HT-29 (cell line): ENCODE results near the gene EMID1. TPM values are rescaled to one million over a fixed set of nuclear protein-coding genes. Genes with fewer than 3 reads are reported as not detected.

ENCODE experiments used
- DNase-seq: peaks from one replicate; pipeline ENCODE4 v3.0.0-alpha.2; 2015; ENCODE audit warnings: low spot score
- total RNA-seq: library from RNA; depleted of rRNA; stranded (reverse); fragments of >200 nt; shearing (Covaris generic); gene quantifications from 2 replicates; pipeline ENCODE4 v1.2.3, GENCODE V29; 2014

Gene EMID1
- total RNA-seq, 1 experiment from 2014 or later: not detected

DNA sequence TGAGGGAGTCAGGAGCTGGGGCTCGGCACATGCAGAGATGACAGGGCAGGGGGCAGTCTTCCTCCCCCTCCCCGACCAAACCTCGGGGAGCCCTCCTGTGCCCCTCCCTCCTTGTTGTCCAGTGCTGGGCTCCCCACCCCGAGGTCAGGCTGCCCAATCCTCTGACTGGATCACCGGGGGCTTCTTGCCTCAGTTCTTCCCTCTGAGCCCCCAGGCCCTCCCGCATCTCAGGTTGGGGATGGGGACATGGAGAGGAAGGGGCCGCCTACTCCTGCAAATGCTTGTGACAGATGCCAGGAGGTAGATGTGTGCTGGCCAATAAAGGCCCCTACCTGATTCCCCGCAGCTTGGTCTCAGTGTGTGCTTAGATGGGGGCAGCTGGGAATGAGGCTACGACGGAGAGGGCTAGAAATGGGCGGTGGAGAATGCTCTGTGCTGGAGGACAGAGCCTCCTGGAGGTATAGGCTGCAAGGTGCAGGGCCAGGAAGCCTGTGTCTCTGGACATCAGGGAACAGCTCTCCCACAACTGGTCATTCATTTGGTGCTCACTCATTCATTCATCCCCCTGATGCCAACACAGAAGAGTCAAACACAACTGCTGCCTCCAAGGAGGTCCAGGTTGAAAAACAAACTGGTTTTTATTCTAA lies 53.7 kb downstream of the EMID1 start:
- peak; percentile 33 for DNase-seq

DNA sequence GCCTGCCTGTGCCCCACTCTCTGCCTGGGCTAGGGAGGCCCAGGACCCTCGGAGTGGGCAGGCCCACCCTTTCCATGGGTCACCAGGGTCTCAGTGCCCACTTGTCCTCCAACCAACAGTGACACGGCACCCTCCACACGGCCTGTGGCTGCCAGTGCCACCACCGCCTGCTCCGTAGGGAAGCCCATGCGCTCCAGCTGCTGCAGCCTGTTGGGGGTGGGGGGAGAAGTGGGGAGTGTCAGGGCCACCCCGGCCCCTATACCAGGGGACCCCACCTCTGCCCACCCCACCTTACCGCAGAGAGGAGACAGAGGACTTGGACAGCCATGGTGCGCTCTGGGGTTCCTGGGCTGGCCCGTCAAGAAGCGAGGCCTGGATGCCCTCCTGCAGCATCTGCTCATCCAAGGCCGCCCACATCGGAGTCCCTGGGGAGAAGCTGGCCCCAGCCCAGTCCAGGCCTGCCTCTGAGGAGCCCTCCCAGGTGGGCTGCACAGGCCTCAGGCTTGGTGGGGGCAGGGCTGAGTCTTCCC lies 54.4 kb downstream of the EMID1 start:
- no peak for DNase-seq

DNA sequence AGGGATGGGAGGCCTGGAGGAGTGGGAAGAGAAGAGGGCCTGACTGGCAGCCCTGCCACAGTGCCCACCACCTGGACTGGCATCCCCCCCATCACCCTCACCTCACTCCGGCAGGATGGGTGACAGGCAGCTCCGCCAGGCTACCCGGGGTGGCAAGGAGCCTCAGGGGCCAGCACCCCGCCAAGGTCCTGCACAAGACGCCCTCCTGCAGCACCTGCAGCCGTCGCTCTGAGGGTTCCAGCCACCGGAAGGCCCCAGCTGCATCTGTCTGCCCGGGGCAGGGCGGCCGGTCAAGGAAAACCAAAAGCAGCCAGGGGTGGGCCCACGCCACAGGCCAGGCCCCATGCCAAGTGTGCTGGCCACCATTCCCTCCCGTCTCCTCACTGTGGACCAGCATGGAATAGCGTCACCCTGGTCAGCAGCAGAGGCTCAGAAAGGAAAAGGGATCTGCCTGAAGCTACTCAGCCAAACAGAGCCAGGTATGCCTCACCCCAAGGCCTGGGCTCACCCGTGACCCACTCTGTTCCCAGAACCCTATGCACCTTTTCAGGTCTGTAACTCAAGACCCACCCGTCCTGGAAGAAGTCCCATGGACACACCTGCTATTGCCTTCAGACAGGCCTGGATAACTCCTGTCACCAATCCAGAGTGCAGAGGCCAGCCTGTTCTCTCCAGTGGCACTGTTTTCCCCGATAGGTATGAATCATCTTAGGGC lies 55.1 kb downstream of the EMID1 start:
- DNase-seq: no peak

DNA sequence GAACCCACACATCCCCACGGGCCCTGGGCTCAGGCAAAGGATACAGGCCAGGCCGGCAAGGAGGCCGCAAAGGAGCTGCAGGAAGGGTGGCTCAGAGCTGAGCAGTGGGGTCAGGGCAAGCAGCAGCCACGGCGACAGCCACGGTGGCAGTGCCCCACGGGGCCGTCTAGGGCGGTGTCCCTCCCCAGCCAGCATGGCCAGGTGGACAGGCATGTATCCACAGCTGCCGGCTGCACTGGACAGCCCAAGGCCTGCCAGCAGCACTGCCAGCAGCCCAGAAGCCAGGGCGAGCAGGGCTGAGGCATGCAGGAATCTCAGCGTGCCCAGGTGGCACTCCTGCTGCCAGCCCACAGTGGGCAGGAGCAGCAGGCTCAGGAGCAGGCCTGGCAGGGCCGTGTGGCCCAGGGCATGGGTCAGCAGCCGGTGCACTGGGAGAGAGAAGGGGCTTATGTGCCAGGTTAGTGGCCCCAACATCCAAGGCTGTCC lies 58.1 kb downstream of the EMID1 start:
- DNase-seq: no peak

DNA sequence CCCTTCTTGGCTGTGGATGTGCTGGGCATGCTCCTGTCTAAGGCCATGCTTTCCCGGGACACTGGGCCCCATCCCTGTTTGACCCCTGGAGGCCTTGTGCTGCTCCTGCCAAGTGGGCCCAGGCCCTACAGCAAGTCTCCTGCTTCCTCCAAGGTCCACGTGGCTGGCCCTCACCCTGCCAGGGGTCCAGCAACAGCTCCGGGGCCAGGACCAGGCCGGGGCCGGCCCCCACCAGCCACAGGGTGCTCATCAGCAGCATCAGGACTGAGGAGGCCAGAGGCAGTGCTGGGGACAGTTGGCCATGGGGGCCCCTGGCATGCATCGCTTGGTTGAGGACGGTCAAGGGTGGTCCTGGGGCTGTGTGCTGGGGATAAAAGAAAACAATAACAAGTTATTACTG lies 59.6 kb downstream of the EMID1 start:
- no peak for DNase-seq

DNA sequence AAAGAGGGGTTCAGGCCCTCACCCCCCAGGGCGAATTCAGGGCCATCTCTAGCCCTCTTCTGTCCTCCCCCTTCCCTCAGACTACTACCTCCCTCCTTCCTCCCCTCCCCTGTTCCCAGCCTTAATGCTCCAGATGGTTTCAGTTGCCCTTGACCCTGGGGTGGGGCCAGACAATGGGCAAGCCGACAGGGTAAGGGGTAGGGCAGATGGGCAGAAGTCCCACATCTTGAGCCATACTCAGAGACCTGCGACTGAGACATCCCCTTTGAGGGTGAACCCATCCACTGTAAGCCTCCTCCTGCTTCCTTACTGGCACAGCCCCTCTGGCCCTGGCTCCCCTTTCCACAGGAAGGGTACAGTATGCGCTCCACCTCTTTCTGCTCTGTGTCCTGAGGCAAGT lies 60.2 kb downstream of the EMID1 start:
- no peak for DNase-seq

DNA sequence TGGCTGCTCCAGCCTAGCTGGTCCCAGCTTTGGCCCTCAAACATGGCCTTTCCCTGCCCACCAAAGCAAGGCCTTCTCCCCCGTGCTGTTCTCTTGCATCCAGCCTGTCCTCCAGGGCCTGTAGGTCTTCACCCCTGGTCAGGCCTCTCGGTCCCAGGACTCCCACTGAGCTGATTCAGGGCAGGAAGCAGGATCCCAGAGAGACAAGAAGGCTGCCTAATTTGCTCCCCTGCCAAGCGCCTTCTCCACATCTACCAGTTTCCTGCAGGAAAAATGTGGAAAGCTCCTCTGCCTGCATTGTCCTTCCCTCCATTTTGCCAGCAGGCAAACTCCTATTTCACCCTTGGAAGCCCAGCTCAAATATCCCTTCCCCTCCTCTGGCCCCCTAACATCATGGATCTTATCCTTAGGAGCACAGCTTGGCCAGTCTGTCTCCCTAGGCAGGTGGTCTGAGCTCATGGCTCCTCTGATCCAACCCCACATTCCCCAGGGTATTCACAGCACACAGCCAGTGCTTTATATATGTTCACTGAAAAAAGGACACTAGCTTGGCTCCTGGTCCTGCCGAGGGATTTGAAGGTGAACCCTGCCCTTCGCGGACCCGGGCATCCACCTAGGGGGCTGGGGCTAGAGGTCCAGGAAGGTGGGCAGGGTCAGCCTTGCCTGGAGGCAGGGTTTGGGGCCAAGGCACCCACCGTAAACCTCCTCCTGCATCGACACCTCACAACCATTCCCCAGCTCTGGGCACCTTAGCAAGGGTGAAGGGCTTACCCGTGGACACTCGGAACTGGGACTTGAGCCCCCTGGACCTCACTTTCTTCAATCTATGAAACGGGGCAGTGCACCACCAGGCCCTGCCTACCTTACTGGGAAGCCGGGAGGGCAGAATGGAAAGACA lies 61.1 kb downstream of the EMID1 start:
- DNase-seq: peak; percentile 29

DNA sequence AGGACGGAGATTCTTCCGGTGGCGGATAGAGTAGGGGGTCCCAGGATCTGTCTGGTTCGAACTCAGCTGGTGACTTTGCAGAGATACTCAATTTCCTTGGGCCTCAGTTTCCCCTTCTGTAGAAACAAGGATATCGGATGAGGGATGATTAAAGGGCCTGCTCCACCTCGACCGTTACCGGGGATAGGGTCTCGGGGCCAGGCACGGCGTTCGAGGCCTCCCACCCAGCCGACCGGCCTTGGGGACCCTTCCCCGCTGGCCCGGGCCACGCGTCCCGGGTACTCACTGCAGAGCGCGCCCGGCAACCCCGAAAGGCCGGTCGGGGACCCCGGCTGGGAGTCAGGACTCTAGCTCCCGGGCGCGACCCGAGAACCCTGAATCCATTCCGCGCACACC lies 61.8 kb downstream of the EMID1 start:
- no peak for DNase-seq

DNA sequence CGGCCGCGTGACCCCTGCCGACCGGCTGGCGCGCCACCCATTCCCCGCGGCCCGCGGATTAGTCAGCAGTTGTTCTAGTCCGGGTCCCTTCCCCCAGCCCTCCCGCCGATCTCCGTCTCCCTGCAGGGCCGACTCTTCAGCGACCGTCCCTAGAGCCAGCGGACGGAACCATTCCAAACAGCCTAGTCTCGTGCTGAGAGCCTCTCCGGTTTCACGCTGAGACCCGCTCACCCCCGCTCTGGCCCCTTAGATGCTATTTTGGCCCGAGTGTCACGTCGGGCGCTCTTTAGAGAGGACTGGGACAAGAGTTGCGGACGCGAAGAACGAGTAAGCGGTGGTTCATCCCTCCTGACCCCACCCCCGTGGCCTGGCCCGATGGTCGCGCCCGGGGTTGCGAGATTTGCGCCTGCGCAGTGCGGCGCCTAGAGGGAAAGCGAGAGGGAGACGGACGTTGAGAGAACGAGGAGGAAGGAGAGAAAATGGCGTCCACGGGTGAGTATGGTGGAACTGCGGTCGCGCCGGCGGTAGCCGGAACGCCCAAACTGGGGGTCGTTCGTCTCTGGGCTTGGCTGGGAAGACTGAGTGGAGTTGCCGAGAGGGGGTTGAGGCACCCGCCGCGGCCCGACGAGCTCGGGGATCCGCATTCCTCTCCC lies 62.3 kb downstream of the EMID1 start, which contains the start of the genes EWSR1 and RHBDD3:
Gene EWSR1, plus strand, starts transcription at position 411 of the 653 bp plus-strand sequence. Its CDS starts 69 bp downstream, at position 480.
Gene RHBDD3, minus strand, starts transcription at position 124 of the 653 bp plus-strand sequence. CDS start 2,355 bp downstream, outside the sequence.
- DNase-seq: peak; percentile 99

DNA sequence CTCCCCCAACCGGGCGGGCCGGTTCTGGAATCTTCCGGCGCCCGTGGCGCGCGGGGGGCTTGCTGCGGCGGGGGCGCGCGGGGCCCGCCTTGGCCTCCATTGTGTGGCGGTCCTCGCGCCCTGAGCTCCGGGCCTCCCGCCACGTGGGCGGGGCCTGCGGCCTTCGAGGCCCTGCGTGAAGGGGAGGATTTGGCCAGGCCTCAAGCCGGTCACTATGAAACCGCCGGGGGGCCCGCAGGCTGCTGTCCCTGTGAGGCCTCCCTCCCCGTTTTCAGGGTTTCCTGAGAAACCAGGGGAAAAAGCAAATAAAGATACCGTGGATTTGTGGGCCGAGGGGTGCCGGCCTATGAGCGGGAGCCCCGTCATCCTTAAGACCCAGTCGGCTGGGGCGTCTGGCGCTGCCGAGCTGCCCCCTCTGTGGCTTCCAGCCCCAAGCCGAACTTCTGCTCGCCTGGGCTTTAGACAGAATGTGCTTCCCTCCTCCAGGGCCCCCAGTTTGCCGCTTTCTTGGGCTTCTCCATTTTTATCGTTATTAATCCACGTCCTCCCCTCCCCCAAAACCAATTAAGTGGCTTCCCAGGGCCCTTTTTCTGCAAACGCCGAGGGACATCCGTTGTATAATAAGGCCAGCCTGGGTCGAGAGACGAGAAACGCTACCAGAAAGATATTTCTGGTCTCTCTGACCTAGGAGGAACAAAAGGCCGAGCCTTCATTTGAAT lies 63.0 kb downstream of the EMID1 start:
- DNase-seq: peak; percentile 53

DNA sequence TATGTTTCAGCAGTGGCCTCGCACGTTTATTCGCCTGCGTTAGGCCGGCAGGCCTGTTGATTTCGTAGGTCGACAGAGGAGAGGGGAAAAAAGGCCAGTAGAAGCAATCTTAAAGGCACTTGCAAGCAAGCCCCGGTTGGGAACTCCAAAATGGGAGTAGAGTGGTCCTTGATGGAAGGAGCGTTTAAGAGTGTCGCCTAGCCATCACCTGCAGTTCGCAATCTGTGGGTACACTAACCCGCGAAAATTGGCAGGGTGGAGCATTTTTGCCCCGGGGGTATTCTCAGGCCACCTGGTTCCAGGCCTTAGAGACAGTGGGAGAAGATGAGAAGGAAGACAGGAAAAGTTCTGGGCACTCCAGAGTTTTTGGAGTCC lies 63.5 kb downstream of the EMID1 start:
- peak; percentile 40 for DNase-seq

DNA sequence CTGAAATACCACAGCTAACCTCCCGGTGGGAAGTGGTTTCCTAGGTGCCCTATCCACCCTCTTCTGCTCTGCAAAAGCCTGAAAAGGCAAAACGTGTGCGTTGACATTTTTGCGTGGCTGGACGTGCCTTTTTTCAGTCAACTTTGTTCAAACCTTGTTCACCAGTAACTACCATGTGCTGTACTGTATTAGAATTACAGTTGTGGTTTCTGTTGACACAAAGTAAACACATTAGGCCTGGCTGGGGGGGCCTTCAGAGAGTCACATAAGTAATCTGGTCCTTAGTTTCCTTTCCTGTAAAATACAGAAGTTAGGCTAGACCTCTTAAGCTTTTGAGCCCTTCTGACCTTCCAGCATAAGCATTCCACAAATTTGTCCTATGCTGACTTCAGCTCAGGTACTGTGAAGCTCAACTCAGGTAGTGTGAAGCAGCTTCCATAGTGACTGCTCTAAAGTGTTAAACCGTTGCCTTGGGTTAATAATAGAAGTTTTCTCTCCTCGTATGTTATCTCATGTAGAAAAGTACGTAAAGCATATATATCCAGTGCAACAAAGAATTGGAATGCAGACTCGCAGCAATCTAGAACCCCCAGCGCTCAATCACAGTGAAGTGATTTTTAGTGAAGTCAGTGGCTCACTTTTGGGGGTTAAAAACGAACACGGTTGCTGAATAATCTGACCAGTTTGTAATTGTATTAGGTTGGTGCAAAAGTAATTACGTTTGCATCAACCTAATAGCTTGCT lies 64.2 kb downstream of the EMID1 start:
- DNase-seq: no peak

DNA sequence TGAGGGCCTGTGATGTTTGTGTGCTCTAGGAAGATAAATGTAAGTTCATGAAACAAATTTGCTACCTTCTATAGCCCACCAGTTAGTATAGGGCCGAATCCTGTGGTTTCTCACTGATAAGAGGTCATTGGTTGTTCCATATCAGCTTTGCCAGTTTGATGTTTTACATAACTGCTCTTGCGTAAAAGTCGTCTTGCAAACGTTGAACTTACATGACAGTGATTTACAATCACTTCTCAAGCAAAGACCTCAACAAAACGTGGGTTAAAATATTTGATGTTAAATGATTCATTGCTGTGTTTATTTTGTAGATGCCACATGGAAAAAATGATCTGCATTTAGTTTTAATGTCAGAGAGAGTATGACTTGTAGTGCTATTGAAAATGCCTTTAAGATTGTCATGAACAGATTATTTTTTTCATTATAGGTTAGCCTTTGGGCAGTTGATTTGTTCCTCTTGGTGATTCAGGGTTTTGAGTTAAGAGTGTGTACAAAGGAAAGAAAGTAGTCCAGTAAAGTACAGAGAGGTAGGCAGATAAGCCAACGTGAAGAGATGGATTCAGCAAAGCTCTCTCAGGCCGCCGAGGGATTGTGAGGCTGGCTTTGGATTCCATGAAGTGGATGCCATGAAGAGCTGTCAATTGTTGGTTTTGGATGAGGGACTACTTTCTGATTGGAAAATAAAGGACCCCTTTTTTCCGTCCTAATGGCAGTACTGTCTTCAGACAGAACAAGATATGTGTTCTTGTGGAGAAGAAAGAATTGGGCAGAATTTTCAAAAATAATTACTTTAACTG lies 65.0 kb downstream of the EMID1 start:
- DNase-seq: peak; percentile 28

DNA sequence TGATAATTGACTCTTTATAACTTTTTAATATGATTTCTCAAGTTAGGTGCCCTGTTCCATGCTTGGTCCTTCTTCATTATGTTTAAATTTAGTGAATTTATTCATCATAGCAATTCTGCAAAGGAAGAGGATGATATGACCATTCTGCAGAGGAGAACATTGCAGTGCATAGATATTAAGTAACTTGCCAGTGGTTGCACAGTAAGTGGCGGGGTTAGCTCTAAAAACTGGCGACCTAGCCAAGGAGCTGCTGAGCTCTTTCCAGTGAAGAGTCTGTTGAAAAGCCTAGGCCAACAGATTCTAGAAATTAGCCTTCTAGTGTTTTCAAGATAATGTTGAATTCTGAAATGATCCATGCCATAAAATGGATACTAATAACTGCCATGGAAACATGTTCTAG lies 66.9 kb downstream of the EMID1 start:
- DNase-seq: no peak

DNA sequence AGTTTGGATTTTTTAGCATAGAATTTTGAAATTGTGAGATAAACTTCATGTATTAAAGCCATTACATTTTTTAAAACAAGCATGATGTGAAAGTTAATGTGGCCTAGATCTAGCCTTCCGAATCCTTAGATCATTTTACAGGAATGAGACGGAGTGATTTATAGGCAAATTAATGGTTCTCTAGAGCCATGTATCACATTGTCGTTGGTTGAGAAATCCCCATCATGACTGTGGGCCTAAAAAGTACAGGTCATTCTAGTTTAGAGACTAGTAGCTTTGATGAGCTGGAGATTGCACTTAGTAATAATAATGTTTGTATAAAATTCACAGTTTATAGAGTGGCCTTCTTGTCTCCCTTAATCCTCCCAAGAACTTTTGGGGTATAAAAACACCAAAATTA lies 69.5 kb downstream of the EMID1 start:
- DNase-seq: no peak

DNA sequence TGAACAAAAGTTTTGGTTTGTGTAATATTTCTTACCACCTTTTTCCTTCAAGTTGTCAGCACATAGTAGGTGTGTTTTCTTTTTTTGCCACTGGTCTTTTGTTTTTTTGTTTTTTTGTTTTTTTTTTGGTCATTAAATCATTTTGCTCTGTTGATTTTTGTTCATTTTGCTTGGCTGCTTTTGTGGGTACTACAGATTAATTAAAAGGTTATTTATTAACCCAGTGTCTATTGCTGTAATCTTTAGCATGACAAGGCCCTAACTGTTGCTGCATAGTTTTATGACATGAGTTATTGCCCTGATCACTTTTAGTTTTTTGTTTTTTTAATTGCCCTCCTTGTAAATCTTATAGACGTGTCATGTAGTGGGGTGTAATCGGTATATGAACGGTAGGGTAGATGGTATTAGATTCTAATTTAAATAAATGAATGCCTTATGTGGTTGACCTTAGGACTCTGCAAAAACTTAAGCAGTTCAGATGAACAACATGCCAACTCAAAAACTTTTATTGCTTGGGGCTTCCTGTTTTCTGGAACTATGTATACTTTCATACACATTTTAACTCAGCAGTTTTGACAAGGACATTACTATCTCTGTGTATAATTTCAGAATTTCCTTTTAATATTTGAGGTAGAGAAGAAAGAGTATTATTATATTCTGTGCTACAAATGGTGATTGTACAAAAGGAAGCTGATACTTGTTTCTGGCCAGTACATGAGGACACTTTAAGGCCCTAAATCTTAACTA lies 70.3 kb downstream of the EMID1 start:
- peak; percentile 35 for DNase-seq

DNA sequence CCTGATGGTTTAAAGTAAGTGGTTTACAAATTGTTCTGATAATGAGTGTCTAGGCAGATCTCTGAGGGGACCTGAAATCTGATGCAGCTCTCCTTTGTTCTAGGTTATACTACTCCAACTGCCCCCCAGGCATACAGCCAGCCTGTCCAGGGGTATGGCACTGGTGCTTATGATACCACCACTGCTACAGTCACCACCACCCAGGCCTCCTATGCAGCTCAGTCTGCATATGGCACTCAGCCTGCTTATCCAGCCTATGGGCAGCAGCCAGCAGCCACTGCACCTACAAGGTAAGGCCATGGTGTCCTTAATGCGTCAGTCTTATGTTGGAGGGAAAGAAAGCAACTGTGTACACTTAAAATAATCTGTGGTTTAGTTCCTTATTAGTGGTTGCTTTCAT lies 72.2 kb downstream of the EMID1 start:
- no peak for DNase-seq

DNA sequence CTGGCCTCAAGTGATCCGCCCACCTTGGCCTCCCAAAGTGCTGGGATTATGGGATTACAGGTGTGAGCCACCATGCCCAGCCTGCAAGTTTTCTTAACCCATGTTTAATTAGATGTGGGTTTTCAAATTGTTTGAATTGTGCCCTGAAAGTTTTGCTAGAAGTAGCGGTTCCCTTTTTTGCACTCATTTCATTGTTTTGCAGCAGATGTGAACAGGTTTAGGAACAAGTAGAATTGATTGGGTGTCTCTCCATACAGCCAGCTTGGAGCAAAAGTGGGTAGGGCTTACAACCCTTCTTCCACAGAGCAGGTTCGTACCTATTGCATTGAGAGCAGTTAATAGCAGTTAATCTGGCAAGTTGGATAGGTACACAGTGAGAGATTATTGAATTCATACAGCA lies 78.5 kb downstream of the EMID1 start:
- no peak for DNase-seq
